ENCODE results near the gene GAPDHS.

The GAPDHS gene

GRCh38 chr19:35491836-35492360, 41.4 kb upstream of the GAPDHS start:
- TF ChIP-seq CTCF (IDR thresholded peaks at IDR 0.05; ENCODE audit: low read depth, low read length, missing control alignments): no peak
- no peak overlapping the region for H3K4me3 ChIP-seq (replicated peaks; ENCODE audit: low read depth, low read length)
- no peak for DNase-seq (ENCODE audit: extremely low read depth, low read depth)

GRCh38 chr19:35493971-35494370, 39.3 kb upstream of the GAPDHS start:
- DNase-seq (ENCODE audit: extremely low read depth, low read depth): no peak
- TF ChIP-seq CTCF (IDR thresholded peaks at IDR 0.05; ENCODE audit: low read depth, low read length, missing control alignments): no peak
- no peak overlapping the region for H3K4me3 ChIP-seq (replicated peaks; ENCODE audit: low read depth, low read length)

- no peak overlapping the region for H3K4me3 ChIP-seq (replicated peaks; ENCODE audit: low read depth, low read length)
- peak; percentile 96 for TF ChIP-seq CTCF (IDR thresholded peaks at IDR 0.05; ENCODE audit: low read depth, low read length, missing control alignments)
Observed at GRCh38 chr19:35495107-35496064, 37.9 kb upstream of the GAPDHS start.

GRCh38 chr19:35497406-35497805, 35.9 kb upstream of the GAPDHS start:
- no peak for TF ChIP-seq CTCF (IDR thresholded peaks at IDR 0.05; ENCODE audit: low read depth, low read length, missing control alignments)
- no peak for DNase-seq (ENCODE audit: extremely low read depth, low read depth)
- H3K4me3 ChIP-seq (replicated peaks; ENCODE audit: low read depth, low read length): no peak overlapping the region

More at GRCh38 chr19:35495107-35496064, 37.9 kb upstream of the GAPDHS start:
- DNase-seq (ENCODE audit: extremely low read depth, low read depth): peak; percentile 15

- no peak for TF ChIP-seq CTCF (IDR thresholded peaks at IDR 0.05; ENCODE audit: low read depth, low read length, missing control alignments)
- H3K4me3 ChIP-seq (replicated peaks; ENCODE audit: low read depth, low read length): no peak overlapping the region
- no peak for DNase-seq (ENCODE audit: extremely low read depth, low read depth)
Observed at GRCh38 chr19:35498220-35498619, 35.0 kb upstream of the GAPDHS start.

- DNase-seq (ENCODE audit: extremely low read depth, low read depth): no peak
- no peak for TF ChIP-seq CTCF (IDR thresholded peaks at IDR 0.05; ENCODE audit: low read depth, low read length, missing control alignments)
- no peak overlapping the region for H3K4me3 ChIP-seq (replicated peaks; ENCODE audit: low read depth, low read length)
Observed at GRCh38 chr19:35498984-35499527, 34.2 kb upstream of the GAPDHS start.
